Measurements from ENCODE around the gene TLN1. TPM values are rescaled to one million over a fixed set of nuclear protein-coding genes. Genes with fewer than 3 reads are reported as not detected.

Gene TLN1
- total RNA-seq, 3 donors from 2014 or later (not counting 1 experiment from before 2014, with no cell fraction given): 509 to 552 (median 528) TPM

- WGBS (ENCODE audit: insufficient coverage): 97% methylated on average over 26 of the region's 26 CpGs
- Histone ChIP-seq H3K4me1 (ENCODE audit: control insufficient read depth, insufficient read depth, low read length) (no peaks in the 10 kb centered on the region), H3K9me3 (ENCODE audit: control insufficient read depth, insufficient read depth, low read length) (no peaks in the 10 kb centered on the region), H3K27ac (ENCODE audit: low read length) (no peak overlapping the region), H3K4me3 (ENCODE audit: low read length) (no peak overlapping the region), H3K27me3 (ENCODE audit: control insufficient read depth, insufficient read depth, low read length) (no peaks in the 10 kb centered on the region), H3K36me3 (ENCODE audit: control insufficient read depth, insufficient read depth, low read length) (peaks cover 97% of the 10 kb centered on the region)
- Mint-ChIP-seq H3K4me1 (peaks cover 13 to 20% of the 10 kb centered on the region in 2 donors), H3K27ac (no peak overlapping the region), H3K4me3 (no peak overlapping the region), H3K9me3 (no peaks in the 10 kb centered on the region), H3K36me3 (peaks cover 27% of the 10 kb centered on the region), H3K27me3 (ENCODE audit: low read depth in 2 of 2) (no peaks in the 10 kb centered on the region)
- TF ChIP-seq CTCF (IDR thresholded peaks at IDR 0.05): no peak
- DNase-seq (no peak), ATAC-seq (no peak)
- intact Hi-C loops (cut with micrococcal nuclease): no loop called here
Measured at GRCh38 chr9:35703906-35704672, 27.9 kb downstream of the TLN1 start.

- ATAC-seq (no peak), DNase-seq (no peak)
- no peaks in the 10 kb centered on the region for H3K4me1 ChIP-seq (ENCODE audit: control insufficient read depth, insufficient read depth, low read length)
- H3K4me1 Mint-ChIP-seq: peaks cover 12 to 18% of the 10 kb centered on the region in 2 donors
- H3K27me3 Mint-ChIP-seq (ENCODE audit: low read depth in 2 of 2): no peaks in the 10 kb centered on the region
- TF ChIP-seq CTCF (IDR thresholded peaks at IDR 0.05): no peak
- WGBS (ENCODE audit: insufficient coverage): 98% methylated on average over 7 of the region's 7 CpGs
- no peak overlapping the region for H3K27ac ChIP-seq (ENCODE audit: low read length)
- H3K9me3 Mint-ChIP-seq: no peaks in the 10 kb centered on the region
- no peak overlapping the region for H3K4me3 ChIP-seq (ENCODE audit: low read length)
- H3K27me3 ChIP-seq (ENCODE audit: control insufficient read depth, insufficient read depth, low read length): no peaks in the 10 kb centered on the region
- H3K9me3 ChIP-seq (ENCODE audit: control insufficient read depth, insufficient read depth, low read length): no peaks in the 10 kb centered on the region
- H3K27ac Mint-ChIP-seq: peak overlapping the region; percentile 36 to 65
- intact Hi-C loops (cut with micrococcal nuclease): no loop called here
- H3K4me3 Mint-ChIP-seq: no peak overlapping the region
- peaks cover 98% of the 10 kb centered on the region for H3K36me3 ChIP-seq (ENCODE audit: control insufficient read depth, insufficient read depth, low read length)
- peaks cover 14% of the 10 kb centered on the region for H3K36me3 Mint-ChIP-seq
Measured at GRCh38 chr9:35702696-35703095, 29.3 kb downstream of the TLN1 start.

GRCh38 chr9:35700942-35701341 is 31.1 kb downstream of the TLN1 start:
- H3K4me3 ChIP-seq (ENCODE audit: low read length): no peak overlapping the region

More at GRCh38 chr9:35700942-35701341, 31.1 kb downstream of the TLN1 start:
- Mint-ChIP-seq H3K9me3 (no peaks in the 10 kb centered on the region), H3K36me3 (peaks cover 7% of the 10 kb centered on the region), H3K27ac (no peak overlapping the region), H3K4me1 (peaks cover 10 to 18% of the 10 kb centered on the region in 2 donors), H3K27me3 (ENCODE audit: low read depth in 2 of 2) (no peaks in the 10 kb centered on the region), H3K4me3 (no peak overlapping the region)
- Histone ChIP-seq H3K36me3 (ENCODE audit: control insufficient read depth, insufficient read depth, low read length) (peaks cover 97% of the 10 kb centered on the region), H3K4me1 (ENCODE audit: control insufficient read depth, insufficient read depth, low read length) (peaks cover 7% of the 10 kb centered on the region), H3K9me3 (ENCODE audit: control insufficient read depth, insufficient read depth, low read length) (no peaks in the 10 kb centered on the region), H3K27ac (ENCODE audit: low read length) (no peak overlapping the region), H3K27me3 (ENCODE audit: control insufficient read depth, insufficient read depth, low read length) (no peaks in the 10 kb centered on the region)
- DNase-seq (no peak), ATAC-seq (no peak)
- intact Hi-C loops (cut with micrococcal nuclease): no loop called here
- TF ChIP-seq CTCF (IDR thresholded peaks at IDR 0.05): no peak

Data from natural killer cell (primary cell).